ENCODE measurements around the gene FAR2.

- TF ChIP-seq CTCF (conservative IDR thresholded peaks at IDR 0.05; ENCODE audit: low read depth in 2 of 2) (no peak), EZH2phosphoT487 (IDR thresholded peaks at IDR 0.05; ENCODE audit: unreplicated experiment) (no peak), POLR2AphosphoS5 (IDR thresholded peaks at IDR 0.05; ENCODE audit: low read depth) (no peak), EZH2 (IDR thresholded peaks at IDR 0.05; ENCODE audit: low read depth, unreplicated experiment) (no peak)
These were observed 90.3 kb downstream of the FAR2 start for GRCh38 chr12:29239336-29239735.

Measured in GM23338 (cell line).